ENCODE measurements around the gene KANSL1L.
A peak's percentile ranks its signal among the peaks of the same experiment; 100 is the strongest.

- TF ChIP-seq, protein P1, sequence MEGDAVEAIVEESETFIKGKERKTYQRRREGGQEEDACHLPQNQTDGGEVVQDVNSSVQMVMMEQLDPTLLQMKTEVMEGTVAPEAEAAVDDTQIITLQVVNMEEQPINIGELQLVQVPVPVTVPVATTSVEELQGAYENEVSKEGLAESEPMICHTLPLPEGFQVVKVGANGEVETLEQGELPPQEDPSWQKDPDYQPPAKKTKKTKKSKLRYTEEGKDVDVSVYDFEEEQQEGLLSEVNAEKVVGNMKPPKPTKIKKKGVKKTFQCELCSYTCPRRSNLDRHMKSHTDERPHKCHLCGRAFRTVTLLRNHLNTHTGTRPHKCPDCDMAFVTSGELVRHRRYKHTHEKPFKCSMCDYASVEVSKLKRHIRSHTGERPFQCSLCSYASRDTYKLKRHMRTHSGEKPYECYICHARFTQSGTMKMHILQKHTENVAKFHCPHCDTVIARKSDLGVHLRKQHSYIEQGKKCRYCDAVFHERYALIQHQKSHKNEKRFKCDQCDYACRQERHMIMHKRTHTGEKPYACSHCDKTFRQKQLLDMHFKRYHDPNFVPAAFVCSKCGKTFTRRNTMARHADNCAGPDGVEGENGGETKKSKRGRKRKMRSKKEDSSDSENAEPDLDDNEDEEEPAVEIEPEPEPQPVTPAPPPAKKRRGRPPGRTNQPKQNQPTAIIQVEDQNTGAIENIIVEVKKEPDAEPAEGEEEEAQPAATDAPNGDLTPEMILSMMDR (IDR thresholded peaks at IDR 0.05; ENCODE audit: low read depth, low read length, poor library complexity, severe bottlenecking): peak; percentile 23
- no peak for TF ChIP-seq EZH2phosphoT487 (IDR thresholded peaks at IDR 0.05; ENCODE audit: borderline replicate concordance, low read length)
These were observed 28.1 kb upstream of the KANSL1L start for GRCh38 chr2:210199186-210199765.
